Measurements from ENCODE around the gene ITFG2.

GRCh38 chr12:2836574-2836973 is 24.1 kb downstream of the ITFG2 start:
- TF ChIP-seq POLR2AphosphoS5 (IDR thresholded peaks at IDR 0.05; ENCODE audit: borderline replicate concordance, low read depth, low read length) (no peak), EZH2 (IDR thresholded peaks at IDR 0.05) (no peak)

Data from SK-N-MC (cell line).